LNCaP clone FGC (cell line): ENCODE measurements around the gene CMPK1.

Experiments used
- DNase-seq: peaks from one replicate; pipeline ENCODE4 v3.0.0-alpha.2; 2011; ENCODE audit warnings: low read depth
- H3K4me3 ChIP-seq: 2 replicates; pipeline ENCODE4 v1.5.1; 2011; ENCODE audit warnings: mild to moderate bottlenecking, low read depth, low read length, control low read depth
- CTCF ChIP-seq: IDR thresholded peaks from 2 replicates; pipeline ENCODE4 v1.5.1; 2012; ENCODE audit warnings: mild to moderate bottlenecking; ENCODE audit not compliant: control insufficient read depth, insufficient read depth; ENCODE audit errors: extremely low read depth

Gene CMPK1

GRCh38 chr1:47418122-47418521, 84.5 kb downstream of the CMPK1 start:
- H3K4me3 ChIP-seq, result no peak overlapping the region
- no peak for DNase-seq
- no peak for TF ChIP-seq CTCF

GRCh38 chr1:47418681-47419325, 85.2 kb downstream of the CMPK1 start:
- no peak for TF ChIP-seq CTCF
- no peak overlapping the region for H3K4me3 ChIP-seq
- DNase-seq, result no peak

- DNase-seq, result no peak
- no peak overlapping the region for H3K4me3 ChIP-seq
- no peak for TF ChIP-seq CTCF
Observed at GRCh38 chr1:47420547-47420946, 87.0 kb downstream of the CMPK1 start.

GRCh38 chr1:47423872-47424271, 90.3 kb downstream of the CMPK1 start:
- no peak for TF ChIP-seq CTCF
- no peak for DNase-seq
- no peak overlapping the region for H3K4me3 ChIP-seq

- TF ChIP-seq CTCF, result peak; percentile 88
- DNase-seq, result peak; percentile 39
- no peak overlapping the region for H3K4me3 ChIP-seq
Observed at GRCh38 chr1:47424336-47424982, 90.9 kb downstream of the CMPK1 start.
